T-helper 22 cell (primary cell): ENCODE data around the gene NPBWR2.
"Not testable (repeated sequence)": the region's sequence is repeated elsewhere in the genome, so short reads cannot be mapped to it uniquely, and the experiment has no call there.

ENCODE experiments used
- DNase-seq: peaks from one replicate; pipeline ENCODE4 v3.0.0-alpha.2; 2020; ENCODE audit warnings: low read depth

NPBWR2 gene

DNA sequence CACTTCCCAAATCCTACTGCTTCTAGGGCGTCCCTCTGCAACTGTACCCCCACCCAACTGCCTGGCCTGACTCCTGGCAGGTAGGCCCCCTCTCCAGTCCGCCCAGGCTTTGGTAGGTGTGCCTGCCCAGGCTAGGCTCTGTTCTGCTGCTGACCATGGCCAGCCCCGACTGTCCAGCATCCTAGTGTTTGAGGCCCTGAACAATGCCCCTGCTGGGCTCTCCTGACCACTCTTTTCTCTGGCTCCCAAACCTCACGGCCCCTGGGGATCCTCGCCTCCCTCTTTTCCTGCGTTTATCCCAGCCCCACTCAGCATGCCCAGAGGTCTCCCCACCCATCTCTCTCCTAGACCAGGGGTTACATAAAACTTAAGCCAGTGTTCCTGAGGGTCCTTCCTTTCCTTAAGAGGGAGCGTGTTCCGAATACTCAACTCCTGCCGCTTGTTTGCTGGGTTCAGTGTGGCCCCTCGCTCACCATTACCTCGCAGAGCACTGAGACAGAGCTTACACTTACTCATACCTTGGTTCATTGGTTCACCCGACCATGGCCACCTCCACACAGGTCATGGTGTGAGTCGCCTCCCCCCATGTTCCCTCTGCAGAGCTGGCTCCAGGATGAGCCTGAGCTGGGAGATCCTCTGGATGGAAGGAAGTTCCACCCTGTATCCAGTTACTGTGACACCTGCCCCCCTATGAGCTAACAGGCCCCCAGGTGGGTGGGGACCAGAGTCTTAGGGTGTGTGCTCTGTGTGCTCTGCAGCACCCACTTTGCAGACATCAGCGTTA, 35.8 kb upstream of the NPBWR2 start:
- DNase-seq, result no peak

DNA sequence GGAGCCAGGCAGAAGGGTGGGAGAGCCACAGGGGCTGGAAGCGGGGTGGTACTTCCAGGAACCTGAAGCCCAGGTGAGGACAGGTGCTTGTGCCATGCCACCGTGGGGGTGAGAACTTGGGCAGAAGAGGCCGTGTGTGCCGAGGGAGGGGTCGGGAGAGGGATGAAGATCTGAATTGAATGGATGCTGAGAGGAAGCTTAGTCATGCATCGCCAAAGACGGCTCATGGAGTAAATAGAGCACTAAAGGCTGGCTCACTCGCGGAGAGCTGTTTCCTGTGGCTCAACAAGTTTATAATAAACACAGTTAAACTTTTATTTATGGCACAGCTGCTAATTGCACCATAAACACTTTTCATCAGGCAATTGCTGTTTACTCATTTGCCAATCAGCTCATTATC, 35.2 kb upstream of the NPBWR2 start:
- no peak for DNase-seq

- DNase-seq, result no peak
These were observed 33.6 kb upstream of the NPBWR2 start for GRCh38 chr20:64140956-64141355.

- no peak for DNase-seq
These were observed 32.9 kb upstream of the NPBWR2 start for GRCh38 chr20:64140061-64140931.

- no peak for DNase-seq
These were observed 32.1 kb upstream of the NPBWR2 start for GRCh38 chr20:64139199-64140060.

- DNase-seq, result no peak
These were observed 31.0 kb upstream of the NPBWR2 start for GRCh38 chr20:64138276-64138815.

GRCh38 chr20:64137598-64138031, 30.2 kb upstream of the NPBWR2 start:
- no peak for DNase-seq

GRCh38 chr20:64136004-64136710, 28.8 kb upstream of the NPBWR2 start:
- no peak for DNase-seq

DNA sequence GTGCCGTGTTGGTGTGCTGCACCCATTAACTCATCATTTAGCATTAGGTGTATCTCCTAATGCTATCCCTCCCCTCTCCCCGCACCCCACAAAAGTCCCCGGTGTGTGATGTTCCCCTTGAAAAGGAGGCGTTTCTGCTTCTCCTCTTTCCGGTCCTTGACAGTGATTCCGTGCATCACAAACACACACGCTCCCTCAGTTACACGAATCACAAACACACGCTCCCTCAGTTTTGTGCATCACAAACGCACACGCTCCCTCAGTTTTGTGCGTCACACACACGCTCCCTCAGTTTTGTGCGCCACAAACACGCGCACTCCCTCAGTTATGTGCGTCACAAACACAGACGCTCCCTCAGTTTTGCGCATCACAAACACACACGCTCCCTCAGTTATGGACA, 27.4 kb upstream of the NPBWR2 start:
- not testable (repeated sequence) for DNase-seq

DNA sequence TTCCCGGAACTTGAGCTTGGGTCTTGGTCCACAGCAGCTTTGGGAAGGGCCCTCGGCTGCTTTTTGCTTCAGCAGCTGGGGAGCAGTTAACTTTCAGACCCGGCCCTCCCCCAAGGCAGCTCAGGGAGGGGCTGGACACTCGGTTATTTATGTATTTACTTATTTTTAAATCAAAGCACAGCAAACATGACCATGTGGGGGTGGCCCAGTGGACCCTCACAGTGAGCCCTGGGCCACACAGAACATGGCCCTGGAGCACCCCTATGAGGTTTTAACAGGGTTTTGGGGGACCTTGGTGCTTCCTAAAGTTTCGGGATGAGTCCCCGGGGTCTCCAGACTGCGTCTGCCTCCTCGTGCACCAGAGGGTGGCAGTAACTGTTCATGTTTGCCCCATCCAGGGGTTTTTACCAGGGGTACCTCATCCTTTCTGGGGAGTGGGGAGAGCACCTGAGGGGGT, 26.6 kb upstream of the NPBWR2 start:
- DNase-seq, result no peak

DNA sequence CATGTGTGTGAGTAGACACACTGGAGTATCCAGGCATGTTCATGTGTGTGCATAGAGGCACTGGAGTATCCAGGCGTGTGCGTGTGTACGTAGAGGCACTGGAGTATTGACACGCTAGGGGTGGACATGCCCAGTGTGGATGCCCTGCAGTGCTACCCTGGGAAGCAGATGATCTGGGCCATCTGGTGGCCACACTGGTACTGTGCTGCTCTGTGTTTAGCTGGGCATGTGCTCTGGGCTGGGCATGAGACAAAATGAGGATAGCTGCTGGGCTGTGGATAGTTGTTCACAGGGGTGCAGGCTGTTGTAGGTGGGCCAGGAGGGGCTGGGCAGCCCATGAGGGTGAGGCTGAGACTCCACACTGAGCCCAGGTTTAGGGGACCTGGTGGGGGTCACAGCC, 24.0 kb upstream of the NPBWR2 start:
- no peak for DNase-seq

- DNase-seq, result no peak
These were observed 23.5 kb upstream of the NPBWR2 start for GRCh38 chr20:64130876-64131275.

DNA sequence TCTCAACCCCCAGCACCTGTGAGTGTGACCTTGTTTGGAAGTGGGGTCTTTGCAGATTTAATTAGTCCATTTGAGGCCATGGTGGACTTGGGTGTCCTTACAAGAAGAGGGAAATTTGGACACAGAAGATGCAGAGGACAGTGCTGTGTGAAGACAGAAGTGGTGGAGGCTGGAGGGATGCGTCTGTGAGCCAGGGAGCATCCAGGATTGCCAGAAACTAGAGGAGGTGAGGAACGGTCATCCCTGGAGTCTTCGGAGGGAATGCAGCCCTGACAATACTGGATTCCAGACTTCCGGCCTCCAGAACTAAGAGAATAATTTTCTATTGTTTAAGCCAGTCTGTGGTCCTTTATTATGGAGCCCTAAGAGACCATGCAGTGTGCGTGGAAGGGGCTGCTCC, 22.9 kb upstream of the NPBWR2 start:
- DNase-seq, result no peak

DNA sequence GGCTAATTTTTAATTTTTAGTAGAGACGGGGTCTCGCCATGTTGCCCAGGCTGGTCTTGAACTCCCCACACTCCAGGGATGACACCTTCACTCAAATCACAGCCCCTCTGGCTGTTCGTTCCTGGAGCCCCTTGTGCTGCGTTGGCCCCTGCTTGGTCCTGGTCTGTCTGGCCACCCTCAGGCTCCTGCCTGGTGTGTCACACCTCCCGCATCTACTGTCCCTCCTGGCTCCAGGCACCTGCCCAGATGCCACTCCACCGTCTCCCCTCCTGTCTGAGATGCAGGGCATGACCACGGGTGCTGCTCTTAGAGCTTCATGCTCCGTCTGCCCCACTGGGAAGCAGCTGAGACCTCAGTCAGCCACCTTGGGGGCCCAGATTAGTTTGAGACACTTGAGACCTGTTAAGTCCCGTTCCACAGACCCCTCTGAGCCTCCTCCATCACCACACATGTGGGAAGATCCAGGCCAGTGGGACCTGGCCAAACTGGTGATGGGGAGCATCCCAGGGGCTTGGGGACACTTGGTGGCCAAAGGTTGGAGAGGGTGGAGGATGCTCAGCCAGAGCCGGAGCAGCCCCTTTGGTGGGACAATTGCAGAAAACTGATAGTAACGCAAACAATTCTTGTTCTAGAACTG, 21.9 kb upstream of the NPBWR2 start:
- DNase-seq, result no peak

DNA sequence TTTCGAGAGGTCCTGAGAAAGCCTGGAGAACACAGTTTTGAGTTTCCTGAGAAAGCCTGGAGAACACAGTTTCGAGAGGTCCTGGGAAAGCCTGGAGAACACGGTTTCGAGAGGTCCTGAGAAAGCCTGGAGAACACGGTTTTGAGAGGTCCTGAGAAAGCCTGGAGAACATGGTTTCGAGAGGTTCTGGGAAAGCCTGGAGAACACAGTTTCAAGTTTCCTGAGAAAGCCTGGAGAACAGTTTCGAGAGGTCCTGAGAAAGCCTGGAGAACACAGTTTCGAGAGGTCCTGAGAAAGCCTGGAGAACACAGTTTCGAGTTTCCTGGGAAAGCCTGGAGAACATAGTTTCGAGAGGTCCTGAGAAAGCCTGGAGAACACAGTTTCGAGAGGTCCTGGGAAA, 16.2 kb upstream of the NPBWR2 start:
- not testable (repeated sequence) for DNase-seq

- DNase-seq, result not testable (repeated sequence)
These were observed 15.6 kb upstream of the NPBWR2 start for GRCh38 chr20:64122927-64123326.

DNA sequence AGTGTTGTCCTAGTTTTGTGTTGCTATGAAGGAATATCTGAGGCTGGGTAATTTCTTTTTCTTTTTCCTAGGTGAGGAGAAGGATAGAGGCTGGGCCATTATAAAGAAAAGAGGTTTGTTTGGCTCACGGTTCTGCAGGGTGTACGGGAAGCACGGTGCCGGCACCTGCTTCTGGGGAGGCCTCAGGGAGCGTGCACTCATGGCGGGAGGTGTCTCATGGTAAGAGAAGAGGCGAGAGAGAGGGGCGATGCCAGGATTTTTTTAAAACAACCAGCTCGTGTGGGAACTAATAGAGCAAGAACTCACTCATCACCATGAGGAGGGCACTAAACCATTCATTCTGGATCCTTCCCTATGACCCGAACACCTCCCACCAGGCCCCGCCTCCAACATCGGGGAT, 14.2 kb upstream of the NPBWR2 start:
- no peak for DNase-seq

- DNase-seq, result no peak
These were observed 12.4 kb upstream of the NPBWR2 start for GRCh38 chr20:64119681-64120341.

- DNase-seq, result no peak
These were observed 11.9 kb upstream of the NPBWR2 start for GRCh38 chr20:64119301-64119680.

DNA sequence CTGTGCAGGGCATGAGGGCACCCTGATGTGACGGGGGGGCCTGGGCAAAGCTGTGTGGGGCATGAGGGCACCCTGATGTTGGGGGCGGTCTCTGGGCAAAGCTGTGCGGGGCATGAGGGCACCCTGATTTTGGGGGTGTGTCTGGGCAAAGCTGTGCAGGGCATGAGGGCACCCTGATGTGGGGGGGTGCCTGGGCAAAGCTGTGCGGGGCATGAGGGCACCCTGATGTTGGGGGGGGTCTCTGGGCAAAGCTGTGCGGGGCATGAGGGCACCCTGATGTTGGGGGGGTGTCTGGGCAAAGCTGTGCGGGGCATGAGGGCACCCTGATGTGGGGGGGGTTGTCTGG, 10.0 kb upstream of the NPBWR2 start:
- DNase-seq, result not testable (repeated sequence)
